ENCODE measurements around the gene NOP9.

DNA sequence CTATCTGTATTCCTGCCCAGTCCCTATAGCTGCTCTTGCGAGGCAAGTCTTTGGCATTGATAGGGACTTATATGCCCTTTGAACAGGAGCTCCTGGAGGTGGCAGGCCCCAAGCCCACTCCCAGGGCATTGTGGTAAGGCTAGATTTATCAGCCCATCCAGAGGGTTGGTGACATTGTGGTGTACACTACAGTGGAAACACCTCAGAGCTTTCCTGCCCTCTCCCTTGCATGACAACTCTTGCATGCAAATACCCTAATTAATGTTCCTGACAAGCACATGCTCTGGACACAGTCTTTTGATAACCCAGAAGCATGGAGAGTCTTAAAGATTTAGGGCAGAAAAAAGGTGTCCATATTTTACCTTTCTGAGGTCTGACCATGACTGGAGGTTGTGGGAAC is 41.0 kb downstream of the NOP9 start:
- TF ChIP-seq, protein P1, sequence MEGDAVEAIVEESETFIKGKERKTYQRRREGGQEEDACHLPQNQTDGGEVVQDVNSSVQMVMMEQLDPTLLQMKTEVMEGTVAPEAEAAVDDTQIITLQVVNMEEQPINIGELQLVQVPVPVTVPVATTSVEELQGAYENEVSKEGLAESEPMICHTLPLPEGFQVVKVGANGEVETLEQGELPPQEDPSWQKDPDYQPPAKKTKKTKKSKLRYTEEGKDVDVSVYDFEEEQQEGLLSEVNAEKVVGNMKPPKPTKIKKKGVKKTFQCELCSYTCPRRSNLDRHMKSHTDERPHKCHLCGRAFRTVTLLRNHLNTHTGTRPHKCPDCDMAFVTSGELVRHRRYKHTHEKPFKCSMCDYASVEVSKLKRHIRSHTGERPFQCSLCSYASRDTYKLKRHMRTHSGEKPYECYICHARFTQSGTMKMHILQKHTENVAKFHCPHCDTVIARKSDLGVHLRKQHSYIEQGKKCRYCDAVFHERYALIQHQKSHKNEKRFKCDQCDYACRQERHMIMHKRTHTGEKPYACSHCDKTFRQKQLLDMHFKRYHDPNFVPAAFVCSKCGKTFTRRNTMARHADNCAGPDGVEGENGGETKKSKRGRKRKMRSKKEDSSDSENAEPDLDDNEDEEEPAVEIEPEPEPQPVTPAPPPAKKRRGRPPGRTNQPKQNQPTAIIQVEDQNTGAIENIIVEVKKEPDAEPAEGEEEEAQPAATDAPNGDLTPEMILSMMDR (IDR thresholded peaks at IDR 0.05): no peak
- no peak for TF ChIP-seq POLR2A (IDR thresholded peaks at IDR 0.05)
- no peak for TF ChIP-seq POLR2AphosphoS5 (IDR thresholded peaks at IDR 0.05)
